ENCODE measurements around the gene LIPC.

The LIPC gene

GRCh38 chr15:58431221-58432149 lies at the start of gene LIPC:
TSS of gene LIPC (plus strand) at chr15:58431991. CDS start at chr15:58432033, 42 bp downstream.
- H3K27ac Mint-ChIP-seq: no peak within 1 kb of the TSS
- H3K4me1 Mint-ChIP-seq (ENCODE audit: low read depth): no peaks in the 10 kb centered on the region
- H3K27me3 Mint-ChIP-seq (ENCODE audit: low read depth): no peaks in the 10 kb centered on the region
- DNase-seq (ENCODE audit: low spot score): no peak
- H3K36me3 Mint-ChIP-seq (ENCODE audit: low read depth): no peaks in the 10 kb centered on the region
- H3K9me3 Mint-ChIP-seq: no peaks in the 10 kb centered on the region
- H3K4me3 Mint-ChIP-seq: no peak within 1 kb of the TSS

DNA sequence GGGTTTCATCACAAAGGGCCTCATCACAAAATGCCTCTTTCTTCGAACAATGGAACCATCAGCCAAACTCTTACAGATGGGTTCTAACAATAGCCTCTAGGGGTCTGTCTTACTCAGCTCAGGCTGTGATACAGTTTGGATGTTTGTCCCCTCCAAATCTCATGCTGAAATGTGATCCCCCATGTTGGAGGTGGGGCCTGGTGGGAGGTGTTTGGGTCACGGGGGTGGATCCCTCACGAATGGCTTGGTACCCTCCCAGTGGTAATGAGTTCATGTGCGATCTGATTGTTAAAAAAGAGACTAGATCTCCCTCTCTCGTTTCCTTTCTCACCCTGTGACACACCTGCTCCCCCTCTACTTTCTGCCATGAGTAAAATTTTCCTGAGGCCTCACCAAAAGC lies 47.9 kb upstream of the LIPC start:
- Mint-ChIP-seq H3K4me3 (no peak overlapping the region), H3K9me3 (no peaks in the 10 kb centered on the region), H3K36me3 (ENCODE audit: low read depth) (no peaks in the 10 kb centered on the region), H3K27ac (no peak overlapping the region), H3K27me3 (ENCODE audit: low read depth) (no peaks in the 10 kb centered on the region), H3K4me1 (ENCODE audit: low read depth) (no peaks in the 10 kb centered on the region)
- DNase-seq (ENCODE audit: low spot score): peak; percentile 24

- Mint-ChIP-seq H3K4me1 (ENCODE audit: low read depth) (no peaks in the 10 kb centered on the region), H3K4me3 (no peak overlapping the region), H3K27ac (no peak overlapping the region), H3K27me3 (ENCODE audit: low read depth) (no peaks in the 10 kb centered on the region), H3K9me3 (no peaks in the 10 kb centered on the region), H3K36me3 (ENCODE audit: low read depth) (no peaks in the 10 kb centered on the region)
- no peak for DNase-seq (ENCODE audit: low spot score)
Observed at GRCh38 chr15:58384667-58385066, 47.1 kb upstream of the LIPC start.

DNA sequence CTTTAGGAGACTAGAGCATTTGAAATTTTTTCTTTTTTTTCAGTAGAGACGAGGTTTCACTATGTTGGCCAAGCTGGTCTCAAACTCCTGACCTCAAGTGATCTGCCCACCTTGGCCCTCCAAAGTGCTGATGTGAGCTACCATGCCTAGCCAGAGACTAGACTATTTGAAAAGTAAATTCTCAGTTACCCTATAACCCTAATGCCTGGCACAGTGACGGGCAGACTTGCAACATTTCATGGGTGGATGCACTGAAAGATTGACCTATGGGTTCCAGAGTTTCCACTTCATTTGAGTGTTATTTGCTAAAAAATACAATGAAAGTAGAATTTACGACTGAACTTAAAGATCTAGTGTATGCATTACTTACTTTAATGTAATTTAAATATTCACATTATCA lies 45.7 kb upstream of the LIPC start:
- Mint-ChIP-seq H3K36me3 (ENCODE audit: low read depth) (no peaks in the 10 kb centered on the region), H3K27me3 (ENCODE audit: low read depth) (no peaks in the 10 kb centered on the region), H3K9me3 (no peaks in the 10 kb centered on the region), H3K4me1 (ENCODE audit: low read depth) (no peaks in the 10 kb centered on the region), H3K27ac (no peak overlapping the region), H3K4me3 (no peak overlapping the region)
- no peak for DNase-seq (ENCODE audit: low spot score)

DNA sequence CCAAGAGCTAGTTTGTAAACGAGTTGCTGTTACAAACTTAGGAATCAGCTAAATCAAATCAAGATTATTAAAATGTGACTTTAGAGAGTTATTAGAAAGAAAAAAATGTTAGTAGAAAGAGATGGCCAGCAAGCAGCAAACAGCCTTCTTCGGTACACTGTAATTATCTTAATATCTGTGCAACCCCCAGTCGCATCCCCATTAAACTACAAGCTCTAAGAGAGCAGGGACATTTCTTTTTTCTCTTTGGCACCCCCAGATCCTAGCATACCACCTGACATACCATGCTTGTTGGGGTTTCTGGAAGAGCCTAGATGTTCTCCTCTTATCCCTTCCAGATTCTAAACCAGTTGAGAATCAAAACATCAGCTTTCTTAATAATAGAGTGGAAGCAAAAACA lies 45.1 kb upstream of the LIPC start:
- no peak overlapping the region for H3K4me3 Mint-ChIP-seq
- DNase-seq (ENCODE audit: low spot score): no peak
- no peaks in the 10 kb centered on the region for H3K9me3 Mint-ChIP-seq
- H3K27ac Mint-ChIP-seq: no peak overlapping the region
- no peaks in the 10 kb centered on the region for H3K36me3 Mint-ChIP-seq (ENCODE audit: low read depth)
- H3K4me1 Mint-ChIP-seq (ENCODE audit: low read depth): no peaks in the 10 kb centered on the region
- no peaks in the 10 kb centered on the region for H3K27me3 Mint-ChIP-seq (ENCODE audit: low read depth)

DNA sequence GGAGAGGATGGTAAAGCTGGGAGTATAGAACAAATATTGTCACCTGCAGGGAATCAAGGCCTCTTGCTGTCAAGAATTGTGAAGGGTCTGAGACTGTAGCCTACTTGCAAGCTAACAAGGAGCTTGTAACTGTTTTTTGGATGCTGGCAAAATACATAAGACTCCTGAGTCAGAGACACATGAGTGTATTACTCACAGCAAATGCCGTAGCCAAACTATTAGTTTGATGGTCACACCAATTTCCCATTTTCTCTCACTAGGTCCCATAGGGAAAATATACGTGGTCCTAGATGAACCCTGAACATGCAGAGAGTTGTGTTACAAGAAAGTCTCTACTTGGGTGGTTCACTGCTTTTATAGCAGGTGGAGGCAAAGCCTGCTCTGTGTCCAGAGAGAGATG lies 44.7 kb upstream of the LIPC start:
- Mint-ChIP-seq H3K36me3 (ENCODE audit: low read depth) (no peaks in the 10 kb centered on the region), H3K4me1 (ENCODE audit: low read depth) (no peaks in the 10 kb centered on the region), H3K27ac (no peak overlapping the region), H3K27me3 (ENCODE audit: low read depth) (no peaks in the 10 kb centered on the region), H3K9me3 (no peaks in the 10 kb centered on the region), H3K4me3 (no peak overlapping the region)
- no peak for DNase-seq (ENCODE audit: low spot score)

DNA sequence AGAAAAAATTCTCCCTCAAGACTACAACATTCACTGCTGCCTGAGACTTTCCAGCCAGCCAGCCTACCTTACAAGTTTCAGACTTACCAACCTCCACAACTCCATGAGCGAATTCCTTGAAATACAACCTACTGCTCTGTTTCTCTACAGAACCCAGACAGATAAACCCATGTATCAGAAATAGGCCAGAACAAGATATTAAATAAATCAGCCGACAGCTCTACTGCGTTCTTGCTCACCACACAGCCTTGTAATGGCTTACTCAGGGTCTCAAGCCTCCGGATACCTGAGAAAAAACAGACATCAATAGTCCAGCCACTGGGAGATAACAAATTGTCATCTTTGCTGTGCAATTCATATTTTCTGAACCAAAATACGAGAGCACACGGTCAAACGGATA lies 43.6 kb upstream of the LIPC start:
- Mint-ChIP-seq H3K4me1 (ENCODE audit: low read depth) (no peaks in the 10 kb centered on the region), H3K36me3 (ENCODE audit: low read depth) (no peaks in the 10 kb centered on the region), H3K9me3 (no peaks in the 10 kb centered on the region), H3K27ac (no peak overlapping the region), H3K4me3 (no peak overlapping the region), H3K27me3 (ENCODE audit: low read depth) (no peaks in the 10 kb centered on the region)
- no peak for DNase-seq (ENCODE audit: low spot score)

- no peak overlapping the region for H3K27ac Mint-ChIP-seq
- no peaks in the 10 kb centered on the region for H3K9me3 Mint-ChIP-seq
- H3K36me3 Mint-ChIP-seq (ENCODE audit: low read depth): no peaks in the 10 kb centered on the region
- no peak for DNase-seq (ENCODE audit: low spot score)
- H3K27me3 Mint-ChIP-seq (ENCODE audit: low read depth): no peaks in the 10 kb centered on the region
- no peak overlapping the region for H3K4me3 Mint-ChIP-seq
- H3K4me1 Mint-ChIP-seq (ENCODE audit: low read depth): no peaks in the 10 kb centered on the region
Observed at GRCh38 chr15:58390118-58390517, 41.7 kb upstream of the LIPC start.

GRCh38 chr15:58390655-58391054 lies 41.1 kb upstream of the LIPC start:
- no peaks in the 10 kb centered on the region for H3K36me3 Mint-ChIP-seq (ENCODE audit: low read depth)
- DNase-seq (ENCODE audit: low spot score): no peak
- no peaks in the 10 kb centered on the region for H3K9me3 Mint-ChIP-seq
- H3K27ac Mint-ChIP-seq: no peak overlapping the region
- no peaks in the 10 kb centered on the region for H3K4me1 Mint-ChIP-seq (ENCODE audit: low read depth)
- H3K4me3 Mint-ChIP-seq: no peak overlapping the region
- no peaks in the 10 kb centered on the region for H3K27me3 Mint-ChIP-seq (ENCODE audit: low read depth)

DNA sequence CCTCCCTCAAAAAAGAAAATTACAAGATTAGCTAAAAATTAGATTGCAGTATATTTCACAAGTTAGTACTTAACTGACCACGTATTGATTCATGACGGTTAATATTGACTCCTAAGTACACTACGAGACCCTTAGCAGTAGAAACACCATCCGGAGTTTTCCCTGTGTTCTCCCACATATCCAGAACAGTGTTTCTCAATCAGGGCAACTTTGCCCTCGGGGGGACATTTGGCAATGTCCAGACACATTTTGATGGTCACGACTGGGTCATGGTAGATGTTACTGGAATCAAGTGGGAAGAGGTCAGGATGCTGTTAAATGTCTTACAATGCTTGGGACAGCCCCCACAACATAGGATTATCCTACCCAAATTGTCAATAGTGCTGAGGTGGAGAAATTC lies 40.7 kb upstream of the LIPC start:
- no peaks in the 10 kb centered on the region for H3K36me3 Mint-ChIP-seq (ENCODE audit: low read depth)
- H3K27me3 Mint-ChIP-seq (ENCODE audit: low read depth): peaks cover 2% of the 10 kb centered on the region
- H3K4me3 Mint-ChIP-seq: no peak overlapping the region
- no peak for DNase-seq (ENCODE audit: low spot score)
- H3K4me1 Mint-ChIP-seq (ENCODE audit: low read depth): no peaks in the 10 kb centered on the region
- no peaks in the 10 kb centered on the region for H3K9me3 Mint-ChIP-seq
- no peak overlapping the region for H3K27ac Mint-ChIP-seq

GRCh38 chr15:58392141-58392540 lies 39.6 kb upstream of the LIPC start:
- Mint-ChIP-seq H3K27me3 (ENCODE audit: low read depth) (peaks cover 3% of the 10 kb centered on the region), H3K4me3 (no peak overlapping the region), H3K9me3 (no peaks in the 10 kb centered on the region), H3K4me1 (ENCODE audit: low read depth) (no peaks in the 10 kb centered on the region), H3K36me3 (ENCODE audit: low read depth) (no peaks in the 10 kb centered on the region), H3K27ac (no peak overlapping the region)
- no peak for DNase-seq (ENCODE audit: low spot score)

GRCh38 chr15:58392611-58393161 lies 39.1 kb upstream of the LIPC start:
- no peak overlapping the region for H3K4me3 Mint-ChIP-seq
- no peak overlapping the region for H3K27ac Mint-ChIP-seq
- H3K27me3 Mint-ChIP-seq (ENCODE audit: low read depth): peaks cover 8% of the 10 kb centered on the region
- no peak for DNase-seq (ENCODE audit: low spot score)
- no peaks in the 10 kb centered on the region for H3K36me3 Mint-ChIP-seq (ENCODE audit: low read depth)
- H3K9me3 Mint-ChIP-seq: no peaks in the 10 kb centered on the region
- no peaks in the 10 kb centered on the region for H3K4me1 Mint-ChIP-seq (ENCODE audit: low read depth)

DNA sequence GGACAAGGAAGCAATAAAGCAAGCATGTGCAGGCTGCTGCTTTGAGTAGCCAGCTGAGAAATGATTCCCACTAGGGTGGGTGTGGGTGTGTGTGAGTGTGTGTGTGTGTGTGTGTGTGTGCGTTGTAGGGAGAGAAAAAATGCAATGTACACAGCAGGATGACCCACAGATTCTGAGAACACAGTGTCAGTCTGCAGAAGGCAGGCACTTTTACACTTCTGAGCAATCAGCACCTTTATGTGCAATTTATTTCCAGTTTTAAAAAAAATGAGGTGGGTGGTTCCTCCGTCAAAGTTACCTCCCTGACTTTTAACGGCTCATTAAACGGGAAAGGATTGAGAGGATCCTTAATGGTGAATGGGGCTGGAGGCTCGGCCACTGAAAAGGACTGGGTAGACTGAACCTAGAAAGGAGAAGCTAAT lies 38.5 kb upstream of the LIPC start:
- Mint-ChIP-seq H3K36me3 (ENCODE audit: low read depth) (no peaks in the 10 kb centered on the region), H3K4me1 (ENCODE audit: low read depth) (no peaks in the 10 kb centered on the region), H3K4me3 (no peak overlapping the region), H3K27me3 (ENCODE audit: low read depth) (peaks cover 8% of the 10 kb centered on the region), H3K27ac (no peak overlapping the region), H3K9me3 (no peaks in the 10 kb centered on the region)
- no peak for DNase-seq (ENCODE audit: low spot score)

GRCh38 chr15:58396181-58396580 lies 35.6 kb upstream of the LIPC start:
- Mint-ChIP-seq H3K4me3 (no peak overlapping the region), H3K9me3 (no peaks in the 10 kb centered on the region), H3K27ac (no peak overlapping the region), H3K36me3 (ENCODE audit: low read depth) (no peaks in the 10 kb centered on the region), H3K27me3 (ENCODE audit: low read depth) (peaks cover 8% of the 10 kb centered on the region), H3K4me1 (ENCODE audit: low read depth) (no peaks in the 10 kb centered on the region)
- no peak for DNase-seq (ENCODE audit: low spot score)

- Mint-ChIP-seq H3K4me3 (no peak overlapping the region), H3K36me3 (ENCODE audit: low read depth) (no peaks in the 10 kb centered on the region), H3K27ac (no peak overlapping the region), H3K4me1 (ENCODE audit: low read depth) (no peaks in the 10 kb centered on the region), H3K9me3 (no peaks in the 10 kb centered on the region), H3K27me3 (ENCODE audit: low read depth) (peaks cover 8% of the 10 kb centered on the region)
- no peak for DNase-seq (ENCODE audit: low spot score)
Observed at GRCh38 chr15:58398071-58398470, 33.7 kb upstream of the LIPC start.
